Measurements from ENCODE around the gene TIMM10B. TPM values are rescaled to one million over a fixed set of nuclear protein-coding genes. Genes with fewer than 3 reads are reported as not detected.
A peak's percentile ranks its signal among the peaks of the same experiment; 100 is the strongest.

Gene TIMM10B
- total RNA-seq, 4 donors from 2014 or later, result 37.3 to 69.0 (median 47.0) TPM

DNA sequence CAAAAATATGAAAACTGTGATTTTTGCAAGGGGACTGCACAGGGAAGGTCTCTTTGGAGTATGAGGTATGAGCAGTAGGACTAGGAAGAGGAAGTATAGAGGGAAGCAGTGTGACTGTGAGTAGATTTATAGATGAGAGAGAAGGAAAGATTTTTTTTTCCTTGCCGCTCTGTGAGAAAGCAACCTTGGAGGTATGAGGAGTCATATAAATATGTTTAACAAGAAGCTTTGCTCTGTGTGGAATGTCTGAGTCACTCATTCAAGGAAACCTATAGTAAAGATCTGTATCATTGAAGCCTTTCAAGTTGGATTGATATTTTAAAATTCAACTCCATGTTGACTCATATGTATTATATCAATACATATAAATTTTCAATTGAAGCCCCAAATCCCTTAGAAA lies 42.0 kb downstream of the TIMM10B start:
- 0% methylated on average over 1 of the region's 1 CpG for WGBS, 2 donors (ENCODE audit: low coverage in 1 of 2)
- H3K36me3 ChIP-seq, result peaks cover 0 to 28% of the 10 kb centered on the region in 2 donors
- H3K27me3 ChIP-seq, result no peaks in the 10 kb centered on the region
- no peaks in the 10 kb centered on the region for H3K4me1 ChIP-seq
- H3K9me3 ChIP-seq, result no peaks in the 10 kb centered on the region
- no peak overlapping the region for H3K27ac ChIP-seq
- TF ChIP-seq, protein P1, sequence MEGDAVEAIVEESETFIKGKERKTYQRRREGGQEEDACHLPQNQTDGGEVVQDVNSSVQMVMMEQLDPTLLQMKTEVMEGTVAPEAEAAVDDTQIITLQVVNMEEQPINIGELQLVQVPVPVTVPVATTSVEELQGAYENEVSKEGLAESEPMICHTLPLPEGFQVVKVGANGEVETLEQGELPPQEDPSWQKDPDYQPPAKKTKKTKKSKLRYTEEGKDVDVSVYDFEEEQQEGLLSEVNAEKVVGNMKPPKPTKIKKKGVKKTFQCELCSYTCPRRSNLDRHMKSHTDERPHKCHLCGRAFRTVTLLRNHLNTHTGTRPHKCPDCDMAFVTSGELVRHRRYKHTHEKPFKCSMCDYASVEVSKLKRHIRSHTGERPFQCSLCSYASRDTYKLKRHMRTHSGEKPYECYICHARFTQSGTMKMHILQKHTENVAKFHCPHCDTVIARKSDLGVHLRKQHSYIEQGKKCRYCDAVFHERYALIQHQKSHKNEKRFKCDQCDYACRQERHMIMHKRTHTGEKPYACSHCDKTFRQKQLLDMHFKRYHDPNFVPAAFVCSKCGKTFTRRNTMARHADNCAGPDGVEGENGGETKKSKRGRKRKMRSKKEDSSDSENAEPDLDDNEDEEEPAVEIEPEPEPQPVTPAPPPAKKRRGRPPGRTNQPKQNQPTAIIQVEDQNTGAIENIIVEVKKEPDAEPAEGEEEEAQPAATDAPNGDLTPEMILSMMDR (IDR thresholded peaks at IDR 0.05), result no peak
- no peak for TF ChIP-seq POLR2AphosphoS5 (IDR thresholded peaks at IDR 0.05)
- TF ChIP-seq POLR2A (IDR thresholded peaks at IDR 0.05), result no peak
- no peak for TF ChIP-seq EP300 (IDR thresholded peaks at IDR 0.05)
- no peak overlapping the region for H3K4me3 ChIP-seq
- no peak for ATAC-seq

DNA sequence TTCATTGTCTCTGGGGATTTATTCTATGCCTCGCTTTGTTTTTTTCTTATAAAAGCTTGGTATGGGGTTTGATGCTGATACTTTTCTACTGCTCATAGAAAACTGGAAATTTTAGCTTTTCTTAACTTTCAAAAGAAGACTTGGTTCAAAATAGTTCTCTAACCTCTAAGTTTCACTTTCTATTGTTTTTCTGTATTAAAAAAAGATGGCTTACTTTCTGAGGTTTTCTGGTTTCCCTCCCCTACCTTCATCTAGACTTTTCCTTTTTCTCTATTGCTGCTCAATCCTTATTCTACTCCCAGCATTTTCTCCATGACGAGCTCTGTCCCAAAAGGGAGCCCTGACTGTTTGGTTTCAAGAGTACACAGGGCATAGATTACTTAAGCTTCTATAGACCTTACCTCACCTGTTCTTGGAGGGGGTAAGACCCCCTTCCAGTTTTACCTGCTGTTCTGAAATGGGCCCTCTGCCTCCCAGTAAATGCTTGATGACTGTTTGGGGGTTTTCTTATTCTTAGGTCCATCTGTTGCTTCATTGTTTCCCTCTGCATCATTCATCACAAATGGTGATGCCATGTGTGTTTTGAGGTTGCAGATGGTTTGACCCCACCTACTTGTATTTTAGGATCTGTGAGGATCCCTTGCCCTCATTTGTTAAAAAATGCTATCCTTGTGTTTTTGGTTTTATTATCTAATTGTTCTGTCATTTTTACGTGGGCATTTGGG lies 45.3 kb downstream of the TIMM10B start:
- Histone ChIP-seq H3K4me1 (no peaks in the 10 kb centered on the region), H3K4me3 (no peak overlapping the region), H3K9me3 (no peaks in the 10 kb centered on the region), H3K27me3 (no peaks in the 10 kb centered on the region), H3K36me3 (peaks cover 0 to 27% of the 10 kb centered on the region in 2 donors), H3K27ac (no peak overlapping the region)
- 79 to 91% methylated on average over 2 to 3 of the region's 3 CpGs for WGBS, 2 donors (ENCODE audit: low coverage in 1 of 2)
- TF ChIP-seq POLR2A (IDR thresholded peaks at IDR 0.05) (no peak), POLR2AphosphoS5 (IDR thresholded peaks at IDR 0.05) (no peak), EP300 (IDR thresholded peaks at IDR 0.05) (no peak)
- TF ChIP-seq, protein P1 (IDR thresholded peaks at IDR 0.05), result no peak
- no peak for ATAC-seq

DNA sequence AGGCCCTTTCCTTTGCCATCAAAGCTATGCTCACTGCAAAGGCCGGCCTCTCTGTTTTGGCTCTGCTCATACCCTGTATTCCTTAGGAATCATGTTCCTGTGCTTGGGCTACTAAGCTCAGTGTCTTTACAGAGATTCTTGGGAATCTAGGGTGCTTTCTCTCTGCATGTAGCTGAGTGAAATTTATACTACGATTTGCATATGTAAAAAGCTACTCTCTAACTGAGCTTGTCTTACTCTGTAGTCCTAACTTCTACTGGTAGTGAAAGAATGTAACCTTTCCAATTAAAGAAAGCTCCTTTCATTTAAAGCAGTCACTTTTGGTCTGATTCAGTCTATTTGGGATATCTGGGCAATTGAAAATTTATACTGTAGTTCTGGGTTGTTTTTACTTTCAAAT lies 48.0 kb downstream of the TIMM10B start:
- TF ChIP-seq, protein P1 (IDR thresholded peaks at IDR 0.05), result no peak
- no peak for TF ChIP-seq POLR2AphosphoS5 (IDR thresholded peaks at IDR 0.05)
- TF ChIP-seq POLR2A (IDR thresholded peaks at IDR 0.05), result no peak
- no peak for TF ChIP-seq EP300 (IDR thresholded peaks at IDR 0.05)
- no peaks in the 10 kb centered on the region for H3K9me3 ChIP-seq
- no peak for ATAC-seq
- H3K27ac ChIP-seq, result no peak overlapping the region
- H3K36me3 ChIP-seq, result peaks cover 0 to 42% of the 10 kb centered on the region in 2 donors
- H3K4me1 ChIP-seq, result no peaks in the 10 kb centered on the region
- H3K27me3 ChIP-seq, result no peaks in the 10 kb centered on the region
- H3K4me3 ChIP-seq, result no peak overlapping the region
- 86 to 88% methylated on average over 2 of the region's 2 CpGs for WGBS, 2 donors (ENCODE audit: low coverage in 1 of 2)

DNA sequence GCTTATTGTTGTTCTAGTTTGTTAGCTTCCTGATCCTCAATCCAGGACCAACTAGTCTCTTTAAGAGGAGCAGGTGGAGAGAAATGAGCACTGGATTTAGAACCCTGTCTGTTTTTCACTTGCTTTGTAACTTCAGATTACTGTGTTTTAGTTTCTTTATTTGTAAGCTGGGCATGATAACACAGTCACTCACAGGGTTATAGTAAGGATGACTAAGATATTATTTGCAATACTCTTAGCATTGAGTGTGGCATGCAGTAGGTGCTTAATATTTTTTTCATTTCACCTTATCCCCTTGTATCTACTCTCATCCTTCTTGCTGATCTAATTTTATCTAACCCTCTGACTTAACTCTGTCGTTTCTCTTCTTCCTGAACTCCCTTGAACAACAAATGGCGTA lies 49.5 kb downstream of the TIMM10B start:
- H3K36me3 ChIP-seq, result peaks cover 0 to 47% of the 10 kb centered on the region in 2 donors
- no peak overlapping the region for H3K4me3 ChIP-seq
- no peak overlapping the region for H3K27ac ChIP-seq
- H3K9me3 ChIP-seq, result no peaks in the 10 kb centered on the region
- ATAC-seq, result no peak
- H3K27me3 ChIP-seq, result no peaks in the 10 kb centered on the region
- 77 to 78% methylated on average over 2 of the region's 2 CpGs for WGBS, 2 donors (ENCODE audit: low coverage in 1 of 2)
- no peaks in the 10 kb centered on the region for H3K4me1 ChIP-seq
- TF ChIP-seq POLR2A (IDR thresholded peaks at IDR 0.05) (no peak), EP300 (IDR thresholded peaks at IDR 0.05) (no peak)

DNA sequence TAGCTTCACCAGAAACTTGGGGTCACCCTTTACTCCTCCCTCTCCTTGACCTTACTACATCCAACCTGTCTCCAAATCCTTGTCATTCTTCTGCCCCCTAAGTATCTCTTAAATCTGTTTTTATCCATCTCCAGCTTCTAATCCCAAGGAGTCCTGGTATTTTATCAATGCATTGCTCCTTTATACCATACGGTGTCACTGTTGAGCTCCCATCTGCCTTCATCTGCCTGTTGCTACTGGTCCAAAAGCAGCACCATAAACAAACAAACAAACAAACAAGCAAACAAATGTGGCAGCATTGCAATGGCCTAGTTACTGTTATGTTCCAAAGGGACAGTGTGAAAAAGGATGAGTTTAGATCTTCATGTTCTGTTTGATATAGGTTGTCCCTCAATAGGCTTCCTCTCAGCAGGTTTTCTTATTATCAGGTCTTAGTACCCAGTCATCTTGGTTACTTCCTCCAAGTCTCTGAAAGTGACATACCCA lies 50.0 kb downstream of the TIMM10B start:
- Histone ChIP-seq H3K27me3 (no peaks in the 10 kb centered on the region), H3K36me3 (peaks cover 0 to 47% of the 10 kb centered on the region in 2 donors), H3K4me3 (no peak overlapping the region), H3K4me1 (no peaks in the 10 kb centered on the region), H3K27ac (no peak overlapping the region), H3K9me3 (no peaks in the 10 kb centered on the region)
- ATAC-seq, result no peak
- 0% methylated on average over 1 of the region's 1 CpG for WGBS, 2 donors (ENCODE audit: low coverage in 1 of 2)
- TF ChIP-seq POLR2AphosphoS5 (IDR thresholded peaks at IDR 0.05), result no peak
- TF ChIP-seq, protein P1 (IDR thresholded peaks at IDR 0.05), result peak; percentile 59 to 90 (median 72)

Other genes with a start within 250 kb of the TIMM10B start
- gene FHIP1B, start 246.9 kb upstream of the TIMM10B start, total RNA-seq, result 10 to 100 TPM; 13.0 to 50.4 (median 20.0) TPM
- gene CNGA4, start 242.4 kb upstream of the TIMM10B start, total RNA-seq, result under 1 TPM in 1 of 4 donors, not detected in 3; 0.73 TPM
- under 1 TPM in 2 of 4 donors, not detected in 2; 0.16 to 0.22 TPM for gene CCKBR, start 221.7 kb upstream of the TIMM10B start, total RNA-seq
- 100 to 1,000 TPM; 164 to 313 (median 211) TPM for gene CAVIN3, start 161.0 kb upstream of the TIMM10B start, total RNA-seq
- 10 to 100 TPM; 26.6 to 37.8 (median 33.5) TPM for gene SMPD1, start 91.0 kb upstream of the TIMM10B start, total RNA-seq
- 100 to 1,000 TPM in 1 of 4 donors, 10 to 100 TPM in 3; 55.9 to 149 (median 73.1) TPM for gene APBB1, start 62.4 kb upstream of the TIMM10B start, total RNA-seq
- gene HPX, start 40.5 kb upstream of the TIMM10B start, total RNA-seq, result 1 to 10 TPM in 1 of 4 donors, under 1 TPM in 1, not detected in 2; 0.31 to 3.6 TPM
- gene TRIM3, start 7.6 kb upstream of the TIMM10B start, total RNA-seq, result 10 to 100 TPM; 19.9 to 31.7 (median 23.7) TPM
- gene ARFIP2, start 170 bp upstream of the TIMM10B start, total RNA-seq, result 10 to 100 TPM; 35.7 to 55.1 (median 51.2) TPM
- gene DNHD1, start 15.8 kb downstream of the TIMM10B start, total RNA-seq, result 10 to 100 TPM in 2 of 4 donors, 1 to 10 TPM in 2; 2.9 to 20.9 (median 9.8) TPM
- gene RRP8, start 122.1 kb downstream of the TIMM10B start, total RNA-seq, result 10 to 100 TPM; 25.7 to 32.4 (median 28.1) TPM
- 100 to 1,000 TPM; 395 to 658 (median 466) TPM for gene ILK, start 122.3 kb downstream of the TIMM10B start, total RNA-seq
- 10 to 100 TPM; 21.7 to 41.1 (median 35.4) TPM for gene TAF10, start 130.7 kb downstream of the TIMM10B start, total RNA-seq
- gene TPP1, start 137.9 kb downstream of the TIMM10B start, total RNA-seq, result 10 to 100 TPM; 67.6 to 84.4 (median 76.9) TPM
- 10 to 100 TPM; 22.2 to 59.8 (median 37.8) TPM for gene DCHS1, start 174.3 kb downstream of the TIMM10B start, total RNA-seq
- gene MRPL17, start 201.8 kb downstream of the TIMM10B start, total RNA-seq, result 10 to 100 TPM; 12.6 to 35.0 (median 18.6) TPM

All from gastroesophageal sphincter (tissue), 4 donors.